ENCODE results near the gene ZNF417.
"Not testable (repeated sequence)": the region's sequence is repeated elsewhere in the genome, so short reads cannot be mapped to it uniquely, and the experiment has no call there.

DNA sequence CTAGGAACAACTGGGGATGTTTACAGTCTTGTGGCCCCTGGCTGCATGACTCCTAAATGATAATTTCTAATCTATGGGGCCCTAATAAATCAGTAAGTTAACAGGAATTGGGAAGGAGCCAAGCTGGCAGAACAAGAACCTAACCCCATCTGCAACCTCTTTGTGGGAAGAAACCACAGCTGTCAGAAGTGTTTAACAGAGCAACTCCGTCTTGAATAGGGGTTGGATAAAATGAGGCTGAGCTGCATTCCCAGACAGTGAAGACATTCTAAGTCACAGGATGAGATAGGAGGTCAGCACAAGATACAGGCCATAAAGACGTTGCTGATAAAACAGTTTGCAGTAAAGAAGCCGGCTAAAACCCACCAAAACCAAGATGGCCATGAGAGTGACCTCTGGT lies 25.7 kb downstream of the ZNF417 start:
- TF ChIP-seq, protein P1, sequence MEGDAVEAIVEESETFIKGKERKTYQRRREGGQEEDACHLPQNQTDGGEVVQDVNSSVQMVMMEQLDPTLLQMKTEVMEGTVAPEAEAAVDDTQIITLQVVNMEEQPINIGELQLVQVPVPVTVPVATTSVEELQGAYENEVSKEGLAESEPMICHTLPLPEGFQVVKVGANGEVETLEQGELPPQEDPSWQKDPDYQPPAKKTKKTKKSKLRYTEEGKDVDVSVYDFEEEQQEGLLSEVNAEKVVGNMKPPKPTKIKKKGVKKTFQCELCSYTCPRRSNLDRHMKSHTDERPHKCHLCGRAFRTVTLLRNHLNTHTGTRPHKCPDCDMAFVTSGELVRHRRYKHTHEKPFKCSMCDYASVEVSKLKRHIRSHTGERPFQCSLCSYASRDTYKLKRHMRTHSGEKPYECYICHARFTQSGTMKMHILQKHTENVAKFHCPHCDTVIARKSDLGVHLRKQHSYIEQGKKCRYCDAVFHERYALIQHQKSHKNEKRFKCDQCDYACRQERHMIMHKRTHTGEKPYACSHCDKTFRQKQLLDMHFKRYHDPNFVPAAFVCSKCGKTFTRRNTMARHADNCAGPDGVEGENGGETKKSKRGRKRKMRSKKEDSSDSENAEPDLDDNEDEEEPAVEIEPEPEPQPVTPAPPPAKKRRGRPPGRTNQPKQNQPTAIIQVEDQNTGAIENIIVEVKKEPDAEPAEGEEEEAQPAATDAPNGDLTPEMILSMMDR (IDR thresholded peaks at IDR 0.05; ENCODE audit: low read length), result not testable (repeated sequence)
- not testable (repeated sequence) for TF ChIP-seq EZH2phosphoT487 (IDR thresholded peaks at IDR 0.05; ENCODE audit: low read length)

All from MM.1S (cell line).